Measurements from ENCODE around the gene ZNF423. TPM values are rescaled to one million over a fixed set of nuclear protein-coding genes. Genes with fewer than 3 reads are reported as not detected.

ZNF423 gene
- total and polyA plus RNA-seq, 2 of the 13 experiments (the other 11 are each of a cell fraction or from before 2014, with no cell fraction given), result 0.07 to 0.31 TPM

DNA sequence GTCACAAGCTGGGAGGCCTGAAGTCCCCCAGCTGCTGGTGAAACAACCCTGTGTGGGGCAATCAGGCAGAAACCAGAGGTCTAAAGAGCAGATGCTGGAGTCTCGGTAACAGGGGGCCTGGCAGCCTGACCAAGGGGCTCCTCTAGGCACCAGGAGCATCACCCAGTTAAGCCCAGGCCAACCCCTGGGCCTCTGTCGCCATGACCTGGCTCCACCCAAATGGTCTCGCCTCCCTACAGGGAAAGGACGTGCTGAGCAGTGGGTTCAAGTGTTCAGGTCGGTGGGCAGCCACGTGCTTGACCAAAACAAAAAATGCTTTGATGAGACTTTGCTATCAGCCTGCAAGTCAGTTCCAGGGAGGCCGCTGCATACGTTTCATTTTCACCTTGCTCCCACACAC lies 240.3 kb downstream of the ZNF423 start:
- intact Hi-C loops (cut with micrococcal nuclease; ENCODE audit: unreplicated experiment) (no loop called here), in situ Hi-C loops (cut with HindIII; ENCODE audit: extremely low pct_ligation_motif_present, low pct_unique_long_range_greater_than_20kb) (no loop called here)
- peaks cover 4% of the 10 kb centered on the region; the same call in 1 of the 2 replicates for H4K20me1 ChIP-seq (ENCODE audit: insufficient read depth, low read length)
- H3K79me2 ChIP-seq (ENCODE audit: insufficient read depth, low read length), result no peaks in the 10 kb centered on the region
- FAIRE-seq (no peak), ATAC-seq (no peak), DNase-seq (ENCODE audit: low spot score) (no peak)
- H3K4me3 ChIP-seq (replicated peaks in 1 of 3; ENCODE audit: insufficient read depth in 1 of 3, low read depth in 2 of 3, low read length in 3 of 3), result no peak overlapping the region
- peaks cover 9% of the 10 kb centered on the region for H3K4me1 ChIP-seq (ENCODE audit: insufficient read depth, low read length)
- TF ChIP-seq, protein P1, sequence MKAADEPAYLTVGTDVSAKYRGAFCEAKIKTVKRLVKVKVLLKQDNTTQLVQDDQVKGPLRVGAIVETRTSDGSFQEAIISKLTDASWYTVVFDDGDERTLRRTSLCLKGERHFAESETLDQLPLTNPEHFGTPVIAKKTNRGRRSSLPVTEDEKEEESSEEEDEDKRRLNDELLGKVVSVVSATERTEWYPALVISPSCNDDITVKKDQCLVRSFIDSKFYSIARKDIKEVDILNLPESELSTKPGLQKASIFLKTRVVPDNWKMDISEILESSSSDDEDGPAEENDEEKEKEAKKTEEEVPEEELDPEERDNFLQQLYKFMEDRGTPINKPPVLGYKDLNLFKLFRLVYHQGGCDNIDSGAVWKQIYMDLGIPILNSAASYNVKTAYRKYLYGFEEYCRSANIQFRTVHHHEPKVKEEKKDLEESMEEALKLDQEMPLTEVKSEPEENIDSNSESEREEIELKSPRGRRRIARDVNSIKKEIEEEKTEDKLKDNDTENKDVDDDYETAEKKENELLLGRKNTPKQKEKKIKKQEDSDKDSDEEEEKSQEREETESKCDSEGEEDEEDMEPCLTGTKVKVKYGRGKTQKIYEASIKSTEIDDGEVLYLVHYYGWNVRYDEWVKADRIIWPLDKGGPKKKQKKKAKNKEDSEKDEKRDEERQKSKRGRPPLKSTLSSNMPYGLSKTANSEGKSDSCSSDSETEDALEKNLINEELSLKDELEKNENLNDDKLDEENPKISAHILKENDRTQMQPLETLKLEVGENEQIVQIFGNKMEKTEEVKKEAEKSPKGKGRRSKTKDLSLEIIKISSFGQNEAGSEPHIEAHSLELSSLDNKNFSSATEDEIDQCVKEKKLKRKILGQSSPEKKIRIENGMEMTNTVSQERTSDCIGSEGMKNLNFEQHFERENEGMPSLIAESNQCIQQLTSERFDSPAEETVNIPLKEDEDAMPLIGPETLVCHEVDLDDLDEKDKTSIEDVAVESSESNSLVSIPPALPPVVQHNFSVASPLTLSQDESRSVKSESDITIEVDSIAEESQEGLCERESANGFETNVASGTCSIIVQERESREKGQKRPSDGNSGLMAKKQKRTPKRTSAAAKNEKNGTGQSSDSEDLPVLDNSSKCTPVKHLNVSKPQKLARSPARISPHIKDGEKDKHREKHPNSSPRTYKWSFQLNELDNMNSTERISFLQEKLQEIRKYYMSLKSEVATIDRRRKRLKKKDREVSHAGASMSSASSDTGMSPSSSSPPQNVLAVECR (CRISPR knock-in tag; IDR thresholded peaks at IDR 0.05; ENCODE audit: borderline replicate concordance), result no peak
- TF ChIP-seq ZNF616 (CRISPR knock-in tag; IDR thresholded peaks at IDR 0.05; ENCODE audit: low read depth) (no peak), RFX5 (IDR thresholded peaks at IDR 0.05; ENCODE audit: low read depth, low read length) (no peak), ZNF564 (CRISPR knock-in tag; IDR thresholded peaks at IDR 0.05) (no peak), HOXA9 (CRISPR knock-in tag; IDR thresholded peaks at IDR 0.05; ENCODE audit: borderline replicate concordance) (no peak), SOX13 (IDR thresholded peaks at IDR 0.05) (no peak), SOX13 (CRISPR knock-in tag; conservative IDR thresholded peaks at IDR 0.05 in 1 of 2, IDR thresholded peaks at IDR 0.05 in 1 of 2) (no peak)
- no peaks in the 10 kb centered on the region for H3K9me3 ChIP-seq (ENCODE audit: low read length)
- H3K36me3 ChIP-seq (replicated peaks in 1 of 2; ENCODE audit: control insufficient read depth in 1 of 2, insufficient read depth in 2 of 2, low read length in 2 of 2), result no peaks in the 10 kb centered on the region
- ChIA-PET CTCF (ENCODE audit: low intra/inter-chr PET ratio, low total read pairs) (no interaction called here), POLR2A (no interaction called here)
- no peak overlapping the region for H2AFZ ChIP-seq (ENCODE audit: low read length)
- no TSS peak for BruUV-seq (replicated peaks)
- no peak overlapping the region for H3K9ac ChIP-seq (ENCODE audit: insufficient read depth, low read depth, low read length)
- peaks cover 0 to 18% of the 10 kb centered on the region in 2 experiments; a peak in 3 of 5 replicates for H3K27me3 ChIP-seq (ENCODE audit: control insufficient read depth in 1 of 2, insufficient read depth in 2 of 2, low read length in 2 of 2)
- no peak overlapping the region for H3K4me2 ChIP-seq (ENCODE audit: low read depth, low read length)
- 2% methylated on average over 6 of the region's 8 CpGs for WGBS (ENCODE audit: low lambda C conversion rate)
- no peak overlapping the region for H3K27ac ChIP-seq (ENCODE audit: extremely low read length, insufficient read depth, low read length)

Measured in HepG2 (cell line).